Neural cell (in vitro differentiated cells): ENCODE data around the gene RETSAT. TPM values are rescaled to one million over a fixed set of nuclear protein-coding genes. Genes with fewer than 3 reads are reported as not detected.
"Not testable (repeated sequence)": the region's sequence is repeated elsewhere in the genome, so short reads cannot be mapped to it uniquely, and the experiment has no call there.

Source experiments
- H2AFZ ChIP-seq: fragments of 200-600, 300-800 bp; sonication (generic), shearing (Covaris generic); 2 replicates; pipeline ENCODE4 v1.6.0; 2014; ENCODE audit warnings: low read depth, mild to moderate bottlenecking, antibody characterized with exemption, low read length, moderate library complexity
- H3F3A ChIP-seq: fragments of 200-600 bp; shearing (Covaris generic); 2 replicates; pipeline ENCODE4 v1.6.1; 2016; ENCODE audit warnings: mild to moderate bottlenecking, moderate library complexity, mixed read lengths, antibody characterized with exemption, low read length; ENCODE audit not compliant: insufficient read depth, poor library complexity, severe bottlenecking
- H3K27ac ChIP-seq: fragments of 200-600, 300-800 bp; sonication (generic), shearing (Covaris generic); 2 replicates; pipeline ENCODE4 v1.5.1; 2014; ENCODE audit warnings: mild to moderate bottlenecking, low read length, moderate library complexity
- H3K27me3 ChIP-seq: fragments of 300-800, 200-600 bp; sonication (generic), shearing (Covaris generic); 2 replicates; pipeline ENCODE4 v1.6.0; 2014; ENCODE audit warnings: mild to moderate bottlenecking, low read depth, low read length, moderate library complexity; ENCODE audit not compliant: insufficient read depth
- H3K36me3 ChIP-seq: fragments of 300-800, 200-600 bp; sonication (generic), shearing (Covaris generic); 2 replicates; pipeline ENCODE4 v1.5.1; 2014; ENCODE audit warnings: mild to moderate bottlenecking, antibody characterized with exemption, low read length, moderate library complexity; ENCODE audit not compliant: insufficient read depth
- H3K4me2 ChIP-seq: fragments of 300-800, 200-600 bp; sonication (generic), shearing (Covaris generic); 2 replicates; pipeline ENCODE4 v1.6.0; 2014; ENCODE audit warnings: mild to moderate bottlenecking, low read length
- H3K4me3 ChIP-seq: fragments of 300-800, 200-600 bp; sonication (generic), shearing (Covaris generic); 2 replicates; pipeline ENCODE4 v1.5.1; 2014; ENCODE audit warnings: mild to moderate bottlenecking, low read length, moderate library complexity
- H3K79me2 ChIP-seq: fragments of 200-600 bp; shearing (Covaris generic); replicated peaks from 2 replicates; pipeline ENCODE4 v1.6.0; 2014; ENCODE audit warnings: mild to moderate bottlenecking, low read length, moderate library complexity; ENCODE audit not compliant: insufficient read depth
- H3K9ac ChIP-seq: fragments of 300-800, 200-600 bp; sonication (generic), shearing (Covaris generic); 2 replicates; pipeline ENCODE4 v1.6.1; 2016; ENCODE audit warnings: mild to moderate bottlenecking, low read length, mixed read lengths
- H3K9me2 ChIP-seq: fragments of 200-600 bp; shearing (Covaris generic); 2 replicates; pipeline ENCODE4 v1.6.1; 2016; ENCODE audit warnings: mild to moderate bottlenecking, low read length, mixed read lengths; ENCODE audit not compliant: insufficient read depth
- H3K9me3 ChIP-seq: fragments of 200-600, 300-800 bp; sonication (generic), shearing (Covaris generic); 2 replicates; pipeline ENCODE4 v1.6.1; 2016; ENCODE audit warnings: mild to moderate bottlenecking, mixed run types, low read length, moderate library complexity, mixed read lengths
- H4K20me1 ChIP-seq: fragments of 200-600 bp; shearing (Covaris generic); 2 replicates; pipeline ENCODE4 v1.6.1; 2016; ENCODE audit warnings: mild to moderate bottlenecking, mixed run types; ENCODE audit not compliant: insufficient read depth
- CTCF ChIP-seq: fragments of 450-650 bp; IDR thresholded peaks from 2 replicates; pipeline ENCODE4 v1.5.1; 2014; ENCODE audit warnings: antibody characterized with exemption, mild to moderate bottlenecking, moderate library complexity; ENCODE audit not compliant: poor library complexity, severe bottlenecking
- EP300 ChIP-seq: fragments of 450-650 bp; conservative IDR thresholded peaks from 2 replicates; pipeline ENCODE4 v1.6.1; 2014; ENCODE audit warnings: antibody characterized with exemption, mild to moderate bottlenecking, moderate library complexity; ENCODE audit not compliant: poor library complexity, severe bottlenecking
- EZH2 ChIP-seq: fragments of 200-600, 300-800 bp; shearing (Covaris generic), sonication (generic); IDR thresholded peaks from 2 replicates; pipeline ENCODE4 v1.6.1; 2014; ENCODE audit warnings: antibody characterized with exemption, low read length, borderline replicate concordance, mild to moderate bottlenecking; ENCODE audit not compliant: insufficient read depth, poor library complexity, severe bottlenecking
- MXI1 ChIP-seq: fragments of 450-650 bp; conservative IDR thresholded peaks from 2 replicates; pipeline ENCODE4 v1.6.1; 2014; ENCODE audit warnings: antibody characterized with exemption, mild to moderate bottlenecking; ENCODE audit not compliant: poor library complexity, severe bottlenecking
- POLR2AphosphoS5 ChIP-seq: IDR thresholded peaks from 2 replicates; pipeline ENCODE4 v1.6.1; 2012
- RAD21 ChIP-seq: fragments of 450-650 bp; conservative IDR thresholded peaks from 2 replicates; pipeline ENCODE4 v1.6.1; 2014; ENCODE audit warnings: antibody characterized with exemption, mild to moderate bottlenecking, moderate library complexity
- REST ChIP-seq: IDR thresholded peaks from 2 replicates; pipeline ENCODE4 v1.6.1; 2012; ENCODE audit warnings: borderline replicate concordance
- SMC3 ChIP-seq: fragments of 450-650 bp; conservative IDR thresholded peaks from 2 replicates; pipeline ENCODE4 v1.6.1; 2014; ENCODE audit warnings: antibody characterized with exemption, mild to moderate bottlenecking, moderate library complexity; ENCODE audit not compliant: poor library complexity
- TAF1 ChIP-seq: IDR thresholded peaks from 2 replicates; pipeline ENCODE4 v1.6.1; 2012; ENCODE audit warnings: low read depth
- polyA plus RNA-seq: library from polyadenylated mRNA; depleted of rRNA; stranded (reverse); fragments of >200 nt; gene quantifications from 2 replicates; pipeline ENCODE4 v1.2.3, GENCODE V29; 2014

The RETSAT gene
- polyA plus RNA-seq, 1 donor from 2014 or later, result 10.9 TPM

- Histone ChIP-seq H3K4me3 (no peak overlapping the region), H3K36me3 (no peaks in the 10 kb centered on the region), H3K9me2 (no peaks in the 10 kb centered on the region), H3K27me3 (no peaks in the 10 kb centered on the region), H4K20me1 (no peaks in the 10 kb centered on the region), H3K79me2 (no peaks in the 10 kb centered on the region), H3F3A (no peaks in the 10 kb centered on the region), H3K4me2 (no peak overlapping the region), H3K27ac (no peak overlapping the region), H2AFZ (no peak overlapping the region), H3K9ac (no peak overlapping the region), H3K9me3 (no peaks in the 10 kb centered on the region)
- TF ChIP-seq EZH2 (no peak), CTCF (no peak), REST (no peak), MXI1 (no peak), RAD21 (no peak), POLR2AphosphoS5 (no peak), EP300 (no peak), SMC3 (no peak), TAF1 (no peak)
Observed at GRCh38 chr2:85385746-85386145, 31.4 kb upstream of the RETSAT start.

GRCh38 chr2:85383850-85384249, 29.5 kb upstream of the RETSAT start:
- Histone ChIP-seq H3K9me2 (no peaks in the 10 kb centered on the region), H3K27ac (no peak overlapping the region), H4K20me1 (no peaks in the 10 kb centered on the region), H3K4me3 (no peak overlapping the region), H3K9ac (no peak overlapping the region), H3K4me2 (no peak overlapping the region), H3K36me3 (no peaks in the 10 kb centered on the region), H3F3A (no peaks in the 10 kb centered on the region), H3K27me3 (no peaks in the 10 kb centered on the region), H3K9me3 (no peaks in the 10 kb centered on the region), H3K79me2 (no peaks in the 10 kb centered on the region), H2AFZ (no peak overlapping the region)
- no peak for TF ChIP-seq EP300
- TF ChIP-seq CTCF, result no peak
- TF ChIP-seq EZH2, result no peak
- no peak for TF ChIP-seq SMC3
- TF ChIP-seq REST, result no peak
- TF ChIP-seq MXI1, result no peak
- no peak for TF ChIP-seq RAD21
- TF ChIP-seq POLR2AphosphoS5, result no peak
- TF ChIP-seq TAF1, result no peak

GRCh38 chr2:85383151-85383550, 28.8 kb upstream of the RETSAT start:
- H3F3A ChIP-seq, H3K36me3 ChIP-seq, H3K27ac ChIP-seq, H3K79me2 ChIP-seq, H3K9me3 ChIP-seq, H4K20me1 ChIP-seq, H3K27me3 ChIP-seq, H3K9me2 ChIP-seq, H3K9ac ChIP-seq, H3K4me3 ChIP-seq, H2AFZ ChIP-seq, H3K4me2 ChIP-seq: not testable (repeated sequence)
